Lung (tissue), 12 donors: ENCODE data around the gene ZC3HAV1L. TPM values are rescaled to one million over a fixed set of nuclear protein-coding genes. Genes with fewer than 3 reads are reported as not detected.

Source experiments
- ATAC-seq: fragments of 200-7000 bp; cut with Tn5 transposase; one replicate; pipeline ENCODE4 v1.9.1; 2020; ENCODE audit warnings: moderate number of reproducible peaks; ENCODE audit not compliant: insufficient read depth, low FRiP score
- DNase-seq, 3 donors: peaks; one replicate each; pipeline ENCODE4 v3.0.0-alpha.2; 2013 to 2017
- H3K27ac ChIP-seq, 2 donors: one replicate each; pipeline ENCODE4 v1.5.1; 2013; ENCODE audit warnings: mild to moderate bottlenecking in 2 of 2, moderate library complexity in 2 of 2, control low read depth in 1 of 2, inconsistent platforms in 1 of 2, low read depth in 1 of 2, low read length in 1 of 2
- H3K27me3 ChIP-seq, 3 donors: one replicate each; pipeline ENCODE4 v1.5.1; 2013; ENCODE audit warnings: low read length in 2 of 3; ENCODE audit not compliant: control insufficient read depth in 3 of 3, insufficient read depth in 3 of 3
- H3K36me3 ChIP-seq, 4 donors: one replicate each; pipeline ENCODE4 v1.5.1; 2013; ENCODE audit warnings: low read length in 4 of 4, mild to moderate bottlenecking in 1 of 4, moderate library complexity in 1 of 4; ENCODE audit not compliant: control insufficient read depth in 4 of 4, insufficient read depth in 4 of 4
- H3K4me1 ChIP-seq, 5 donors: one replicate each; pipeline ENCODE4 v1.5.1; 2013; ENCODE audit warnings: low read length in 5 of 5, mild to moderate bottlenecking in 2 of 5, moderate library complexity in 1 of 5; ENCODE audit not compliant: control insufficient read depth in 5 of 5, insufficient read depth in 5 of 5
- H3K4me3 ChIP-seq: one replicate; pipeline ENCODE4 v1.5.1; 2013; ENCODE audit warnings: mild to moderate bottlenecking, control low read depth, moderate library complexity
- H3K9ac ChIP-seq, 2 donors: one replicate each; pipeline ENCODE4 v1.5.1; 2013; ENCODE audit warnings: low read length in 2 of 2, control low read depth in 1 of 2; ENCODE audit not compliant: insufficient read depth in 1 of 2
- H3K9me3 ChIP-seq, 4 donors: one replicate each; pipeline ENCODE4 v1.5.1; 2013; ENCODE audit warnings: low read length in 3 of 4, mild to moderate bottlenecking in 1 of 4, moderate library complexity in 1 of 4; ENCODE audit not compliant: control insufficient read depth in 4 of 4, insufficient read depth in 3 of 4
- WGBS, 2 donors: extraction: QIAGEN DNeasy Blood & Tissue Kit; methylation state at CpG; one replicate each; pipeline ENCODE4 v1.1.7; 2013; 5-methylcytosine and 5-hydroxymethylcytosine counted together
- polyA plus RNA-seq, 2 donors: library from polyadenylated mRNA; stranded (reverse); fragments of 200-250 nt; gene quantifications; one replicate each; pipeline ENCODE4 v1.2.1, GENCODE V29; 2013
- total RNA-seq, 2 donors: library from RNA; depleted of rRNA in 1 of 2; stranded (reverse); fragments of >200 nt in 1 of 2; gene quantifications; one replicate each; pipeline ENCODE4 v1.2.1, GENCODE V29; 2014 to 2021
- TF ChIP-seq, protein P1 (sequence below): IDR thresholded peaks from 2 replicates; pipeline ENCODE4 v1.5.1; 2012; ENCODE audit warnings: mild to moderate bottlenecking; ENCODE audit errors: control extremely low read depth, extremely low read depth
- donor health status: control.
- donor health status: control.
- donor health status: Bipolar disorder and iron deficiency.
- donor health status: healthy.
- donor health status: DM: yes; HTN: yes; CAD: no.

The ZC3HAV1L gene
- total and polyA plus RNA-seq, 4 donors: 0.57 to 30.7 (median 4.6) TPM

GRCh38 chr7:138987686-138988085 is 48.2 kb downstream of the ZC3HAV1L start:
- Histone ChIP-seq H3K9ac (no peak overlapping the region), H3K36me3 (no peaks in the 10 kb centered on the region), H3K4me3 (no peak overlapping the region), H3K9me3 (peaks cover 0 to 2% (median 0%) of the 10 kb centered on the region in 4 donors), H3K4me1 (no peaks in the 10 kb centered on the region), H3K27me3 (no peaks in the 10 kb centered on the region), H3K27ac (no peak overlapping the region)
- DNase-seq: no peak
- 96 to 98% methylated on average over 1 of the region's 1 CpG for WGBS, 2 donors
- no peak for ATAC-seq
- TF ChIP-seq, protein P1, sequence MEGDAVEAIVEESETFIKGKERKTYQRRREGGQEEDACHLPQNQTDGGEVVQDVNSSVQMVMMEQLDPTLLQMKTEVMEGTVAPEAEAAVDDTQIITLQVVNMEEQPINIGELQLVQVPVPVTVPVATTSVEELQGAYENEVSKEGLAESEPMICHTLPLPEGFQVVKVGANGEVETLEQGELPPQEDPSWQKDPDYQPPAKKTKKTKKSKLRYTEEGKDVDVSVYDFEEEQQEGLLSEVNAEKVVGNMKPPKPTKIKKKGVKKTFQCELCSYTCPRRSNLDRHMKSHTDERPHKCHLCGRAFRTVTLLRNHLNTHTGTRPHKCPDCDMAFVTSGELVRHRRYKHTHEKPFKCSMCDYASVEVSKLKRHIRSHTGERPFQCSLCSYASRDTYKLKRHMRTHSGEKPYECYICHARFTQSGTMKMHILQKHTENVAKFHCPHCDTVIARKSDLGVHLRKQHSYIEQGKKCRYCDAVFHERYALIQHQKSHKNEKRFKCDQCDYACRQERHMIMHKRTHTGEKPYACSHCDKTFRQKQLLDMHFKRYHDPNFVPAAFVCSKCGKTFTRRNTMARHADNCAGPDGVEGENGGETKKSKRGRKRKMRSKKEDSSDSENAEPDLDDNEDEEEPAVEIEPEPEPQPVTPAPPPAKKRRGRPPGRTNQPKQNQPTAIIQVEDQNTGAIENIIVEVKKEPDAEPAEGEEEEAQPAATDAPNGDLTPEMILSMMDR: no peak

DNA sequence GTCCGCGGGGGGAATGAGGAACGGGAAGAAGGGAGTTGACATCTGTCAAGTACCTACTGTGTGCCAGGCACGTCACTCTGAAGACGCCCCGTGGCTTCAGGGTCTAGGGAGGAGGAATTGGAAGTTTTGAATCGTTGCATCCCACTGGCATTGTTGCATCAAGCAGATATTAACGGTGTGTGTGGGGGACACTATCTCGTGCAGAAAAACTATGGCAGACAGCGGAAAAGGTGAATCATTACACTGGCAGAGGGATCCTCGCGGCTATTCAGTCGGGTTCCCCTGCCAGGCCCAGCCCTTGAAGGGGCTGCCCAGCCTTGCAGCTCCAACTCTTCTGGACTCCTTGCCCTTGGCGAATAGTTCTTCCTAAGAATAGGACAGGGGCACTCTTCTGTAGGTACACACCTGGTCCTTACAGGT is 53.6 kb downstream of the ZC3HAV1L start:
- ATAC-seq (peak; percentile 4), DNase-seq (no peak)
- Histone ChIP-seq H3K9me3 (no peaks in the 10 kb centered on the region), H3K27ac (no peak overlapping the region), H3K4me1 (peaks cover 0 to 18% (median 11%) of the 10 kb centered on the region in 5 donors), H3K27me3 (no peaks in the 10 kb centered on the region), H3K9ac (peak overlapping the region in 1 of 2 donors; percentile 49), H3K4me3 (no peak overlapping the region), H3K36me3 (no peaks in the 10 kb centered on the region)
- WGBS, 2 donors: 36 to 46% methylated on average over 14 of the region's 14 CpGs
- TF ChIP-seq, protein P1: no peak

GRCh38 chr7:138981332-138982203 is 54.3 kb downstream of the ZC3HAV1L start, which contains the start of gene KIAA1549:
Gene KIAA1549 (minus strand): TSS chr7:138981389. CDS start chr7:138981269, 120 bp downstream.
- no peaks in the 10 kb centered on the region for H3K9me3 ChIP-seq
- no peaks in the 10 kb centered on the region for H3K36me3 ChIP-seq
- ATAC-seq (peak; percentile 84), DNase-seq (peak; percentile 74 to 87 (median 78))
- no peaks in the 10 kb centered on the region for H3K27me3 ChIP-seq
- H3K4me3 ChIP-seq: peak within 1 kb of the TSS; percentile 71
- TF ChIP-seq, protein P1: no peak
- 2% methylated on average over 67 to 105 of the region's 105 CpGs for WGBS, 2 donors
- peaks cover 0 to 18% (median 11%) of the 10 kb centered on the region in 5 donors for H3K4me1 ChIP-seq
- peak within 1 kb of the TSS; percentile 49 to 78 for H3K9ac ChIP-seq
- H3K27ac ChIP-seq: peak within 1 kb of the TSS in 1 of 2 donors; percentile 52
